Keratinocyte (primary cell): ENCODE data around the gene PER1. TPM values are rescaled to one million over a fixed set of nuclear protein-coding genes. Genes with fewer than 3 reads are reported as not detected.

Experiments
- DNase-seq: peaks from one replicate; pipeline ENCODE4 v3.0.0-alpha.2; 2011; ENCODE audit warnings: low read depth, missing footprints, low spot score
- FAIRE-seq: peaks from 2 replicates; lab custom pipeline; 2011; peaks lifted over from hg19 to GRCh38; lab: Jason Lieb, UNC
- H2AFZ ChIP-seq: 2 replicates; pipeline ENCODE4 v1.6.0; 2012; ENCODE audit warnings: low read length, control low read depth, inconsistent platforms; ENCODE audit not compliant: control insufficient read depth
- H3K27ac ChIP-seq: 2 replicates; pipeline ENCODE4 v1.5.1; 2011; ENCODE audit warnings: low read length; ENCODE audit not compliant: control insufficient read depth, insufficient read depth
- H3K27me3 ChIP-seq: 3 replicates; pipeline ENCODE4 v1.6.0; 2011; ENCODE audit warnings: low read length; ENCODE audit not compliant: control insufficient read depth, insufficient read depth; ENCODE audit errors: extremely low read depth
- H3K36me3 ChIP-seq, 2 experiments: 2 replicates in 1 of 2; 3 replicates in 1 of 2; pipeline ENCODE4 v1.5.1; 2011; ENCODE audit warnings: low read length in 2 of 2, mild to moderate bottlenecking in 1 of 2; ENCODE audit not compliant: control insufficient read depth in 2 of 2, insufficient read depth in 2 of 2; ENCODE audit errors: extremely low read depth in 1 of 2
- H3K4me1 ChIP-seq: 3 replicates; pipeline ENCODE4 v1.5.1; 2011; ENCODE audit warnings: low read length; ENCODE audit not compliant: control insufficient read depth, insufficient read depth; ENCODE audit errors: extremely low read depth
- H3K4me2 ChIP-seq: 3 replicates; pipeline ENCODE4 v1.6.0; 2011; ENCODE audit warnings: low read depth, low read length; ENCODE audit not compliant: control insufficient read depth, insufficient read depth; ENCODE audit errors: extremely low read depth
- H3K4me3 ChIP-seq, 3 experiments: fragments of 200-600 bp in 1 of 3; sonication (generic) in 1 of 3; 2 replicates in 2 of 3; 3 replicates in 1 of 3; pipeline ENCODE4 v1.5.1; 2011 to 2016; ENCODE audit warnings: low read length in 3 of 3, mild to moderate bottlenecking in 3 of 3, control low read depth in 2 of 3, inconsistent platforms in 1 of 3, low read depth in 1 of 3, mixed read lengths in 1 of 3, mixed run types in 1 of 3, moderate library complexity in 1 of 3; ENCODE audit not compliant: control insufficient read depth in 2 of 3, insufficient read depth in 2 of 3; ENCODE audit errors: extremely low read depth in 1 of 3
- H3K79me2 ChIP-seq: 2 replicates; pipeline ENCODE4 v1.6.0; 2012; ENCODE audit warnings: low read length; ENCODE audit not compliant: control insufficient read depth, insufficient read depth
- H3K9ac ChIP-seq: 3 replicates; pipeline ENCODE4 v1.6.0; 2011; ENCODE audit warnings: low read length; ENCODE audit not compliant: control insufficient read depth, insufficient read depth; ENCODE audit errors: extremely low read depth
- H3K9me1 ChIP-seq: 3 replicates; pipeline ENCODE4 v1.6.0; 2011; ENCODE audit warnings: low read length; ENCODE audit not compliant: control insufficient read depth, insufficient read depth; ENCODE audit errors: extremely low read depth
- H3K9me3 ChIP-seq: 2 replicates; pipeline ENCODE4 v1.5.1; 2012; ENCODE audit warnings: low read depth, low read length; ENCODE audit not compliant: control insufficient read depth
- H4K20me1 ChIP-seq: 3 replicates; pipeline ENCODE4 v1.6.0; 2011; ENCODE audit warnings: low read length; ENCODE audit not compliant: control insufficient read depth, insufficient read depth; ENCODE audit errors: extremely low read depth
- CTCF ChIP-seq, 3 experiments: IDR thresholded peaks in 1 of 3; conservative IDR thresholded peaks in 1 of 3; optimal IDR thresholded peaks in 1 of 3; 2 replicates in 2 of 3; 3 replicates in 1 of 3; pipeline versions ENCODE3 to v1.5.1; 2011; ENCODE audit warnings: low read length in 3 of 3, mild to moderate bottlenecking in 3 of 3, moderate library complexity in 2 of 3, control low read depth in 1 of 3, inconsistent platforms in 1 of 3; ENCODE audit not compliant: insufficient read depth in 2 of 3; ENCODE audit errors: extremely low read depth in 1 of 3
- EZH2 ChIP-seq: IDR thresholded peaks from one replicate; pipeline ENCODE4 v1.6.1; 2012; ENCODE audit warnings: inconsistent platforms, mild to moderate bottlenecking, low read length, moderate library complexity
- dilution Hi-C: fragments of 300-500 bp; cut with MboI; formaldehyde crosslinking; loops from one replicate; pipeline ENCODE4 v1.7.0; 2020; ENCODE audit warnings: low sequenced_read_pairs; ENCODE audit not compliant: extremely low pct_ligation_motif_present
- polyA plus RNA-seq, 5 experiments: library from polyadenylated mRNA; depleted of rRNA in 3 of 5; stranded (reverse) in 3 of 5; stranded (forward) in 1 of 5; unstranded in 1 of 5; fragments of >200 nt; gene quantifications; 1 replicate in 1 of 5; 2 replicates in 3 of 5; 3 replicates in 1 of 5; pipeline versions ENCODE4 v1.2.1 to v1.2.3, GENCODE V29; 2011 to 2012; ENCODE audit warnings: missing spikeins in 2 of 5, low read depth in 1 of 5, low replicate concordance in 1 of 5

The PER1 gene
- polyA plus RNA-seq, 1 donor (not counting 4 experiments of a cell fraction or from before 2014, with no cell fraction given), result 15.1 TPM

GRCh38 chr17:8153525-8153956, 1.3 kb upstream of the PER1 start:
- peak; percentile 94 for FAIRE-seq
- H3K9ac ChIP-seq, result peak overlapping the region; percentile 100
- H3K27ac ChIP-seq, result peak overlapping the region; percentile 98
- TF ChIP-seq CTCF (optimal IDR thresholded peaks at IDR 0.05 in 1 of 3, IDR thresholded peaks at IDR 0.05 in 1 of 3, conservative IDR thresholded peaks at IDR 0.05 in 1 of 3; ENCODE audit: extremely low read depth in 1 of 3, insufficient read depth in 2 of 3, low read length in 3 of 3), result no peak
- no peak for TF ChIP-seq EZH2
- no peak overlapping the region for H2AFZ ChIP-seq
- no peaks in the 10 kb centered on the region for H3K27me3 ChIP-seq
- no peak for DNase-seq
- peaks cover 15 to 36% of the 10 kb centered on the region in 2 experiments for H3K36me3 ChIP-seq
- H3K9me3 ChIP-seq, result no peaks in the 10 kb centered on the region
- peak overlapping the region; percentile 90 for H3K4me2 ChIP-seq
- H3K4me3 ChIP-seq, result peak overlapping the region; percentile 35 to 83 (median 59)
- peaks cover 13% of the 10 kb centered on the region for H4K20me1 ChIP-seq
- dilution Hi-C loops, result no loop called here
- H3K79me2 ChIP-seq, result peaks cover 51% of the 10 kb centered on the region
- peaks cover 11% of the 10 kb centered on the region for H3K9me1 ChIP-seq
- peaks cover 40% of the 10 kb centered on the region for H3K4me1 ChIP-seq

- H3K9me3 ChIP-seq, result no peaks in the 10 kb centered on the region
- H3K4me1 ChIP-seq, result peaks cover 38% of the 10 kb centered on the region
- DNase-seq, result no peak
- peak overlapping the region; percentile 90 for H3K4me2 ChIP-seq
- H4K20me1 ChIP-seq, result peaks cover 13% of the 10 kb centered on the region
- peaks cover 11% of the 10 kb centered on the region for H3K9me1 ChIP-seq
- H3K36me3 ChIP-seq, result peaks cover 20 to 38% of the 10 kb centered on the region in 2 experiments
- H3K9ac ChIP-seq, result peak overlapping the region; percentile 100
- dilution Hi-C loops, result no loop called here
- H2AFZ ChIP-seq, result no peak overlapping the region
- H3K27ac ChIP-seq, result peak overlapping the region; percentile 98
- no peak for FAIRE-seq
- peaks cover 51% of the 10 kb centered on the region for H3K79me2 ChIP-seq
- no peaks in the 10 kb centered on the region for H3K27me3 ChIP-seq
- H3K4me3 ChIP-seq, result peak overlapping the region in 2 of 3 experiments; percentile 59 to 83
- TF ChIP-seq CTCF (optimal IDR thresholded peaks at IDR 0.05 in 1 of 3, IDR thresholded peaks at IDR 0.05 in 1 of 3, conservative IDR thresholded peaks at IDR 0.05 in 1 of 3; ENCODE audit: extremely low read depth in 1 of 3, insufficient read depth in 2 of 3, low read length in 3 of 3), result no peak
- no peak for TF ChIP-seq EZH2
Observed at GRCh38 chr17:8153031-8153451, 837 bp upstream of the PER1 start.
